B cell (primary cell): ENCODE measurements around the gene NPRL2. TPM values are rescaled to one million over a fixed set of nuclear protein-coding genes. Genes with fewer than 3 reads are reported as not detected.

ENCODE experiments used
- ATAC-seq: fragments of 200-7000 bp; cut with Tn5 transposase; one replicate; pipeline ENCODE4 v1.10.0; 2021; ENCODE audit warnings: low read depth, mild to moderate bottlenecking, moderate number of reproducible peaks, moderate library complexity
- CTCF ChIA-PET: fragments of 350-600 bp; sonication (Branson Sonifier 250); formaldehyde crosslinking; loops from one replicate; lab custom pipeline; 2021; ENCODE audit warnings: antibody characterized with exemption, inconsistent platforms; lab: Charles Lee
- POLR2A ChIA-PET: fragments of 350-600 bp; sonication (Branson Sonifier 250); formaldehyde crosslinking; loops from one replicate; lab custom pipeline; 2021; ENCODE audit warnings: antibody characterized with exemption; lab: Charles Lee
- DNase-seq: peaks from one replicate; pipeline ENCODE4 v3.0.0; 2013
- H2AFZ ChIP-seq: 2 replicates; pipeline ENCODE4 v1.6.1; 2012; ENCODE audit warnings: mild to moderate bottlenecking, low read depth, low read length; ENCODE audit not compliant: insufficient read depth, poor library complexity, severe bottlenecking
- H3K27ac ChIP-seq, 2 donors: 1 replicate in 1 of 2; 2 replicates in 1 of 2; pipeline ENCODE4 v1.5.1; 2012 to 2013; ENCODE audit warnings: low read length in 2 of 2, mild to moderate bottlenecking in 2 of 2, moderate library complexity in 1 of 2
- H3K27me3 ChIP-seq, 4 experiments: fragments of 200-600 bp in 1 of 4; sonication (generic) in 1 of 4; replicated peaks in 1 of 4; 1 replicate in 2 of 4; 2 replicates in 2 of 4; pipeline versions ENCODE4 v1.6.1 to v1.7.0; 2013 to 2016; ENCODE audit warnings: low read length in 3 of 4, mild to moderate bottlenecking in 2 of 4, mixed read lengths in 1 of 4, moderate library complexity in 1 of 4; ENCODE audit not compliant: insufficient read depth in 4 of 4, control insufficient read depth in 3 of 4; ENCODE audit errors: control extremely low read depth in 1 of 4
- H3K36me3 ChIP-seq, 2 experiments: replicated peaks in 1 of 2; 1 replicate in 1 of 2; 2 replicates in 1 of 2; pipeline versions ENCODE4 v1.6.1 to v1.7.1; 2013; ENCODE audit warnings: low read length in 1 of 2; ENCODE audit not compliant: insufficient read depth in 2 of 2, control insufficient read depth in 1 of 2; ENCODE audit errors: control extremely low read depth in 1 of 2, extremely low read depth in 1 of 2
- H3K4me1 ChIP-seq, 2 donors: fragments of 200-600 bp in 1 of 2; sonication (generic) in 1 of 2; 1 replicate in 1 of 2; 2 replicates in 1 of 2; pipeline versions ENCODE4 v1.5.1 to v1.6.1; 2013 to 2017; ENCODE audit warnings: low read length in 2 of 2; ENCODE audit not compliant: control insufficient read depth in 2 of 2, insufficient read depth in 2 of 2
- H3K4me2 ChIP-seq: replicated peaks from 2 replicates; pipeline ENCODE3; 2012; ENCODE audit warnings: mild to moderate bottlenecking, low read depth, low read length; ENCODE audit not compliant: poor library complexity, severe bottlenecking
- H3K4me3 ChIP-seq, 5 experiments: fragments of 200-600 bp in 1 of 5; sonication (generic) in 1 of 5; 1 replicate in 3 of 5; 2 replicates in 2 of 5; pipeline versions ENCODE4 v1.5.1 to v1.7.0; 2011 to 2016; ENCODE audit warnings: low read length in 4 of 5, mild to moderate bottlenecking in 4 of 5, low read depth in 2 of 5, control low read depth in 1 of 5, moderate library complexity in 1 of 5; ENCODE audit not compliant: insufficient read depth in 1 of 5; ENCODE audit errors: control extremely low read depth in 1 of 5, extremely low read depth in 1 of 5
- H3K79me2 ChIP-seq: fragments of 200-600 bp; sonication (generic); one replicate; pipeline ENCODE4 v1.6.0; 2016; ENCODE audit warnings: low read length; ENCODE audit not compliant: control insufficient read depth, insufficient read depth
- H3K9ac ChIP-seq: fragments of 200-600 bp; sonication (generic); 2 replicates; pipeline ENCODE4 v1.6.1; 2017; ENCODE audit warnings: mild to moderate bottlenecking, low read length, moderate library complexity
- H3K9me3 ChIP-seq, 3 donors: one replicate each; pipeline versions ENCODE4 v1.6.1 to v1.7.1; 2013; ENCODE audit warnings: low read length in 2 of 3; ENCODE audit not compliant: control insufficient read depth in 2 of 3, insufficient read depth in 1 of 3; ENCODE audit errors: control extremely low read depth in 1 of 3
- H4K20me1 ChIP-seq: 2 replicates; pipeline ENCODE4 v1.6.0; 2012; ENCODE audit warnings: mild to moderate bottlenecking, low read length; ENCODE audit not compliant: insufficient read depth, control insufficient read depth, poor library complexity, severe bottlenecking
- H3K27ac Mint-ChIP-seq: one replicate; pipeline ENCODE4 v1.8.0; 2021; ENCODE audit warnings: mixed read lengths
- H3K27me3 Mint-ChIP-seq: one replicate; pipeline ENCODE4 v1.8.0; 2021; ENCODE audit warnings: mixed read lengths
- H3K4me1 Mint-ChIP-seq: one replicate; pipeline ENCODE4 v1.8.0; 2021; ENCODE audit warnings: mixed read lengths
- H3K4me3 Mint-ChIP-seq: one replicate; pipeline ENCODE4 v1.8.0; 2021; ENCODE audit warnings: mixed read lengths
- H3K9me3 Mint-ChIP-seq: one replicate; pipeline ENCODE4 v1.8.0; 2022; ENCODE audit warnings: mixed read lengths; ENCODE audit not compliant: insufficient read depth
- CTCF ChIP-seq: fragments of 200-600 bp; IDR thresholded peaks from one replicate; pipeline ENCODE4 v1.8.0; 2022; ENCODE audit warnings: antibody characterized with exemption, mild to moderate bottlenecking
- EZH2 ChIP-seq: IDR thresholded peaks from 2 replicates; pipeline ENCODE4 v1.6.1; 2012; ENCODE audit warnings: borderline replicate concordance, low read depth, mild to moderate bottlenecking, moderate library complexity, low read length; ENCODE audit not compliant: insufficient read depth, poor library complexity, severe bottlenecking
- WGBS: methylation state at CpG from one replicate; pipeline ENCODE4 v1.1.5; 2013; ENCODE audit warnings: missing lambda C conversion rate; ENCODE audit not compliant: insufficient coverage; 5-methylcytosine and 5-hydroxymethylcytosine counted together
- intact Hi-C: fragments of 100-400 bp; cut with micrococcal nuclease; formaldehyde crosslinking; loops from one replicate; pipeline ENCODE4 v1.10.0; 2022
- polyA plus RNA-seq: library from polyadenylated mRNA; depleted of rRNA; stranded (reverse); fragments of >200 nt; gene quantifications from 2 replicates; pipeline ENCODE4 v1.2.3, GENCODE V29; 2012
- total RNA-seq, 2 donors: library from RNA; stranded (reverse); fragments of 120-200 nt in 1 of 2; gene quantifications; 1 replicate in 1 of 2; 2 replicates in 1 of 2; pipeline versions ENCODE4 v1.2.3 to v1.2.4, GENCODE V29; 2013 to 2022

NPRL2 gene
- total and polyA plus RNA-seq, 2 donors (not counting 1 experiment from before 2014, with no cell fraction given), result 31.3 to 64.6 TPM

- no peaks in the 10 kb centered on the region for H3K4me1 Mint-ChIP-seq
- Histone ChIP-seq H3K9ac (no peak overlapping the region), H3K36me3 (no peaks in the 10 kb centered on the region), H3K27ac (no peak overlapping the region), H3K4me3 (no peak overlapping the region), H3K4me2 (no peak overlapping the region), H3K79me2 (no peaks in the 10 kb centered on the region), H3K9me3 (no peaks in the 10 kb centered on the region), H2AFZ (no peak overlapping the region), H4K20me1 (no peaks in the 10 kb centered on the region), H3K27me3 (no peaks in the 10 kb centered on the region), H3K4me1 (no peaks in the 10 kb centered on the region)
- H3K27me3 Mint-ChIP-seq, result no peaks in the 10 kb centered on the region
- no peak overlapping the region for H3K4me3 Mint-ChIP-seq
- H3K27ac Mint-ChIP-seq, result no peak overlapping the region
- ATAC-seq (no peak), DNase-seq (no peak)
- no peaks in the 10 kb centered on the region for H3K9me3 Mint-ChIP-seq
- ChIA-PET POLR2A (no interaction called here), CTCF (no interaction called here)
- intact Hi-C loops, result no loop called here
- 78% methylated on average over 7 of the region's 10 CpGs for WGBS
- TF ChIP-seq EZH2, result no peak
These were observed 44.7 kb upstream of the NPRL2 start for GRCh38 chr3:50395070-50395860.

GRCh38 chr3:50393061-50393460 is 42.5 kb upstream of the NPRL2 start:
- Histone ChIP-seq H3K9me3 (no peaks in the 10 kb centered on the region), H3K4me1 (no peaks in the 10 kb centered on the region), H4K20me1 (no peaks in the 10 kb centered on the region), H3K27me3 (no peaks in the 10 kb centered on the region), H3K4me2 (no peak overlapping the region), H3K36me3 (no peaks in the 10 kb centered on the region), H2AFZ (no peak overlapping the region), H3K9ac (no peak overlapping the region), H3K79me2 (no peaks in the 10 kb centered on the region), H3K27ac (no peak overlapping the region), H3K4me3 (no peak overlapping the region)
- 65% methylated on average over 2 of the region's 5 CpGs for WGBS
- no peak for DNase-seq
- no peak for TF ChIP-seq EZH2
- TF ChIP-seq CTCF, result no peak
- Mint-ChIP-seq H3K4me1 (no peaks in the 10 kb centered on the region), H3K27ac (no peak overlapping the region), H3K9me3 (no peaks in the 10 kb centered on the region), H3K4me3 (no peak overlapping the region), H3K27me3 (no peaks in the 10 kb centered on the region)
- no peak for ATAC-seq
- CTCF ChIA-PET, result interaction anchor here (1.0 kb wide), 1 partner anchor 10 kb away, joined by 3 read pairs; no protein-coding TSS in a partner anchor
- POLR2A ChIA-PET, result no interaction called here
- intact Hi-C loops, result no loop called here
